HG02885 (cell line): ENCODE results near the gene SEC14L2.
"Not testable (repeated sequence)": the region's sequence is repeated elsewhere in the genome, so short reads cannot be mapped to it uniquely, and the experiment has no call there.

ENCODE experiments used
- ATAC-seq: cut with Tn5 transposase; IDR thresholded peaks from one replicate; pipeline ENCODE4 v1.9.1; 2021; ENCODE audit warnings: mild to moderate bottlenecking; ENCODE audit not compliant: unreplicated experiment, poor library complexity

Gene SEC14L2

GRCh38 chr22:30445438-30446145 is 48.8 kb downstream of the SEC14L2 start:
- no peak for ATAC-seq

GRCh38 chr22:30447656-30448055 is 50.8 kb downstream of the SEC14L2 start:
- no peak for ATAC-seq

- not testable (repeated sequence) for ATAC-seq
Measured at GRCh38 chr22:30451488-30451887, 54.7 kb downstream of the SEC14L2 start.

- ATAC-seq, result no peak
Measured at GRCh38 chr22:30452861-30453260, 56.0 kb downstream of the SEC14L2 start.

- no peak for ATAC-seq
Measured at GRCh38 chr22:30453731-30454510, 57.1 kb downstream of the SEC14L2 start.

- no peak for ATAC-seq
Measured at GRCh38 chr22:30455075-30455840, 58.4 kb downstream of the SEC14L2 start.

GRCh38 chr22:30457981-30458380 is 61.2 kb downstream of the SEC14L2 start:
- ATAC-seq, result no peak

- ATAC-seq, result no peak
Measured at GRCh38 chr22:30459181-30460052, 62.6 kb downstream of the SEC14L2 start.

GRCh38 chr22:30460147-30460546 is 63.3 kb downstream of the SEC14L2 start:
- ATAC-seq, result no peak

- ATAC-seq, result not testable (repeated sequence)
Measured at GRCh38 chr22:30460555-30460954, 63.7 kb downstream of the SEC14L2 start.

GRCh38 chr22:30469165-30469564 is 72.3 kb downstream of the SEC14L2 start:
- no peak for ATAC-seq

- no peak for ATAC-seq
Measured at GRCh38 chr22:30470655-30471054, 73.8 kb downstream of the SEC14L2 start.

GRCh38 chr22:30471616-30472318 is 74.9 kb downstream of the SEC14L2 start, which contains the start of gene SEC14L3:
Gene SEC14L3, minus strand, starts transcription at chr22:30472017. Its CDS starts 59 bp downstream, at chr22:30471958.
- no peak for ATAC-seq

- ATAC-seq, result no peak
Measured at GRCh38 chr22:30472994-30473720, 76.3 kb downstream of the SEC14L2 start.

- no peak for ATAC-seq
Measured at GRCh38 chr22:30474121-30474520, 77.3 kb downstream of the SEC14L2 start.
